ENCODE results near the gene PLK5. TPM values are rescaled to one million over a fixed set of nuclear protein-coding genes. Genes with fewer than 3 reads are reported as not detected.

Gene PLK5
- total RNA-seq, 4 donors from 2014 or later = 0.15 TPM; not detected in 3

DNA sequence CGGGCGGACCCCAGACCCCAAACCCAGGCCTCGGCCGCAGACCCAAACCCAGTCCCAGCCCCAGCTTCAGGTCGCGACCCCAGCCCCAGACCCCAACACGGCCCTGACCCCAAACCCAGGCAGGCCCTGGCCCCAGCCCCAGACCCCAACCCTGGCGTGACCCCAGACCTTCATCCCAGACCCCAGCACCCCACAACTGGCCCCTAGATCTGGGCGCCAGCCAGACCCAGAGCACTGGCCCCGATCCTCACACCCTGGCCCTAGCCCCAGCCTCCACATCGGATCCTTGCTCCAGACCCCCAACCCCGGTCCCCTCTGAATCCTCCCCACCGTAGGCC, 61.3 kb downstream of the PLK5 start:
- Histone ChIP-seq H3K4me1 (peaks cover 0 to 8% (median 0%) of the 10 kb centered on the region in 3 donors), H3K36me3 (peaks cover 0 to 48% of the 10 kb centered on the region in 2 donors), H3K9me3 (no peaks in the 10 kb centered on the region), H3K4me3 (no peak overlapping the region), H3K27ac (no peak overlapping the region), H3K27me3 (no peaks in the 10 kb centered on the region)
- TF ChIP-seq POLR2A (IDR thresholded peaks at IDR 0.05) = no peak
- TF ChIP-seq EP300 (IDR thresholded peaks at IDR 0.05) = no peak
- no peak for TF ChIP-seq POLR2AphosphoS5 (IDR thresholded peaks at IDR 0.05)
- TF ChIP-seq, protein P1, sequence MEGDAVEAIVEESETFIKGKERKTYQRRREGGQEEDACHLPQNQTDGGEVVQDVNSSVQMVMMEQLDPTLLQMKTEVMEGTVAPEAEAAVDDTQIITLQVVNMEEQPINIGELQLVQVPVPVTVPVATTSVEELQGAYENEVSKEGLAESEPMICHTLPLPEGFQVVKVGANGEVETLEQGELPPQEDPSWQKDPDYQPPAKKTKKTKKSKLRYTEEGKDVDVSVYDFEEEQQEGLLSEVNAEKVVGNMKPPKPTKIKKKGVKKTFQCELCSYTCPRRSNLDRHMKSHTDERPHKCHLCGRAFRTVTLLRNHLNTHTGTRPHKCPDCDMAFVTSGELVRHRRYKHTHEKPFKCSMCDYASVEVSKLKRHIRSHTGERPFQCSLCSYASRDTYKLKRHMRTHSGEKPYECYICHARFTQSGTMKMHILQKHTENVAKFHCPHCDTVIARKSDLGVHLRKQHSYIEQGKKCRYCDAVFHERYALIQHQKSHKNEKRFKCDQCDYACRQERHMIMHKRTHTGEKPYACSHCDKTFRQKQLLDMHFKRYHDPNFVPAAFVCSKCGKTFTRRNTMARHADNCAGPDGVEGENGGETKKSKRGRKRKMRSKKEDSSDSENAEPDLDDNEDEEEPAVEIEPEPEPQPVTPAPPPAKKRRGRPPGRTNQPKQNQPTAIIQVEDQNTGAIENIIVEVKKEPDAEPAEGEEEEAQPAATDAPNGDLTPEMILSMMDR (IDR thresholded peaks at IDR 0.05) = no peak
- ATAC-seq = peak; percentile 12
- no CpG with 5 or more reads among the region's 13 CpGs for WGBS, 2 donors (ENCODE audit: low coverage in 1 of 2)

Small RNA genes lying within 50 kb of the gene (small RNA-seq; reads per million reads assigned to genes)
- gene AC005943.2 (0 reads per million in 4 donors), gene RN7SL477P (0 reads per million in 4 donors)

Other genes with a start within 250 kb of the PLK5 start
- gene FAM174C, start 248.5 kb upstream of the PLK5 start, total RNA-seq = 10 to 100 TPM; 14.2 to 42.2 (median 21.8) TPM
- not detected for gene EFNA2, start 238.2 kb upstream of the PLK5 start, total RNA-seq
- 100 to 1,000 TPM in 1 of 4 donors, 10 to 100 TPM in 3; 77.7 to 106 (median 86.1) TPM for gene NDUFS7, start 140.2 kb upstream of the PLK5 start, total RNA-seq
- gene GAMT, start 122.5 kb upstream of the PLK5 start, total RNA-seq = 10 to 100 TPM; 10.4 to 14.7 (median 10.9) TPM
- 10 to 100 TPM; 45.3 to 75.4 (median 64.0) TPM for gene DAZAP1, start 116.5 kb upstream of the PLK5 start, total RNA-seq
- 1,000 to 10,000 TPM; 1,291 to 3,466 (median 2,344) TPM for gene RPS15, start 85.7 kb upstream of the PLK5 start, total RNA-seq
- gene APC2, start 74.0 kb upstream of the PLK5 start, total RNA-seq = 1 to 10 TPM in 1 of 4 donors, under 1 TPM in 3; 0.02 to 1.2 (median 0.35) TPM
- gene C19orf25, start 44.9 kb upstream of the PLK5 start, total RNA-seq = 10 to 100 TPM; 20.6 to 40.0 (median 28.2) TPM
- gene PCSK4, start 33.7 kb upstream of the PLK5 start, total RNA-seq = 1 to 10 TPM in 3 of 4 donors, under 1 TPM in 1; 0.94 to 2.2 (median 2.0) TPM
- gene REEP6, start 32.9 kb upstream of the PLK5 start, total RNA-seq = under 1 TPM in 3 of 4 donors, not detected in 1; 0.32 to 0.96 (median 0.40) TPM
- gene ADAMTSL5, start 11.1 kb upstream of the PLK5 start, total RNA-seq = 1 to 10 TPM; 1.3 to 9.7 (median 3.6) TPM
- 10 to 100 TPM; 18.8 to 47.8 (median 28.7) TPM for gene MEX3D, start 44.2 kb downstream of the PLK5 start, total RNA-seq
- 100 to 1,000 TPM in 1 of 4 donors, 10 to 100 TPM in 3; 80.3 to 159 (median 95.7) TPM for gene MBD3, start 68.8 kb downstream of the PLK5 start, total RNA-seq
- gene UQCR11, start 81.4 kb downstream of the PLK5 start, total RNA-seq = 100 to 1,000 TPM in 1 of 4 donors, 10 to 100 TPM in 3; 78.2 to 102 (median 92.4) TPM
- 10 to 100 TPM; 21.2 to 62.0 (median 39.6) TPM for gene TCF3, start 128.5 kb downstream of the PLK5 start, total RNA-seq
- gene ONECUT3, start 229.4 kb downstream of the PLK5 start, total RNA-seq = under 1 TPM in 1 of 4 donors, not detected in 3; 0.04 TPM

Data from gastroesophageal sphincter (tissue), 4 donors.